Mammary epithelial cell (primary cell): ENCODE data around the gene ELOVL6.

Source experiments
- EZH2 ChIP-seq: IDR thresholded peaks from 2 replicates; pipeline ENCODE4 v1.6.1; 2012; ENCODE audit warnings: low read length, inconsistent platforms, borderline replicate concordance
- TF ChIP-seq, protein P1 (sequence below), 2 donors: IDR thresholded peaks in 1 of 2; conservative IDR thresholded peaks in 1 of 2; 2 replicates each; pipeline ENCODE4 v1.5.1; 2011 to 2012; ENCODE audit warnings: inconsistent platforms in 2 of 2, low read length in 2 of 2, mild to moderate bottlenecking in 2 of 2, control low read depth in 1 of 2, low read depth in 1 of 2; ENCODE audit not compliant: insufficient read depth in 1 of 2; ENCODE audit errors: extremely low read depth in 1 of 2

DNA sequence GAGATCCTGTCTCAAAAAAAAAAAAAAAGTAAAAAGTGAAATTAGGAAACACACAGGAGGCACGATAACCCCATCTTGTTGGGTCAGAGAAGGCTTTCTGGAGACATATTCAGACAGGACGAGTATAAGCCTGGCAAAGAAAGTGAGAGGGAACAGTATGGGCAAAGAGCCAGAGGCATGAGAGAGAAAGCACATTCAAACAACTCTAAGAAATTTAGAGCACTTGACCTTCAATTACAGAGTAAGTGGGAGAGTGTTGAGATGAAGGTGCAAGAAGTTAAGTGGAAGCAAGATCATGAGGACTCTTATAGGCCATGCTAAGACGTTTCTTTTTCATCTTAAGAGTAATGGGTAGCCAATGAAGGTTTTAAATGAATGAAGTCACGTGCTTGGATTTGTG, 70.4 kb downstream of the ELOVL6 start:
- TF ChIP-seq, protein P1, sequence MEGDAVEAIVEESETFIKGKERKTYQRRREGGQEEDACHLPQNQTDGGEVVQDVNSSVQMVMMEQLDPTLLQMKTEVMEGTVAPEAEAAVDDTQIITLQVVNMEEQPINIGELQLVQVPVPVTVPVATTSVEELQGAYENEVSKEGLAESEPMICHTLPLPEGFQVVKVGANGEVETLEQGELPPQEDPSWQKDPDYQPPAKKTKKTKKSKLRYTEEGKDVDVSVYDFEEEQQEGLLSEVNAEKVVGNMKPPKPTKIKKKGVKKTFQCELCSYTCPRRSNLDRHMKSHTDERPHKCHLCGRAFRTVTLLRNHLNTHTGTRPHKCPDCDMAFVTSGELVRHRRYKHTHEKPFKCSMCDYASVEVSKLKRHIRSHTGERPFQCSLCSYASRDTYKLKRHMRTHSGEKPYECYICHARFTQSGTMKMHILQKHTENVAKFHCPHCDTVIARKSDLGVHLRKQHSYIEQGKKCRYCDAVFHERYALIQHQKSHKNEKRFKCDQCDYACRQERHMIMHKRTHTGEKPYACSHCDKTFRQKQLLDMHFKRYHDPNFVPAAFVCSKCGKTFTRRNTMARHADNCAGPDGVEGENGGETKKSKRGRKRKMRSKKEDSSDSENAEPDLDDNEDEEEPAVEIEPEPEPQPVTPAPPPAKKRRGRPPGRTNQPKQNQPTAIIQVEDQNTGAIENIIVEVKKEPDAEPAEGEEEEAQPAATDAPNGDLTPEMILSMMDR (conservative IDR thresholded peaks at IDR 0.05 in 1 of 2, IDR thresholded peaks at IDR 0.05 in 1 of 2; ENCODE audit: extremely low read depth in 1 of 2, insufficient read depth in 1 of 2, low read depth in 1 of 2, low read length in 2 of 2), result no peak
- no peak for TF ChIP-seq EZH2
